Measurements from ENCODE around the gene CBX6. TPM values are rescaled to one million over a fixed set of nuclear protein-coding genes. Genes with fewer than 3 reads are reported as not detected.

Gene CBX6
- total and polyA plus RNA-seq, 9 of the 15 experiments (the other 6 are each of a cell fraction or from before 2014, with no cell fraction given) = 0.75 to 31.6 (median 8.0) TPM

GRCh38 chr22:38886333-38886732 is 14.3 kb upstream of the CBX6 start:
- Histone ChIP-seq H3K9me3 (replicated peaks; ENCODE audit: control insufficient read depth, insufficient read depth, low read depth, low read length) (no peaks in the 10 kb centered on the region), H3K79me2 (ENCODE audit: control insufficient read depth, insufficient read depth, low read length) (no peaks in the 10 kb centered on the region), H3K27ac (ENCODE audit: extremely low read depth, low read depth, low read length) (no peak overlapping the region), H3K9ac (ENCODE audit: insufficient read depth in 1 of 2, low read depth in 2 of 2, low read length in 2 of 2) (no peak overlapping the region), H3K4me2 (ENCODE audit: insufficient read depth, low read length) (no peak overlapping the region), H4K20me1 (replicated peaks; ENCODE audit: control insufficient read depth, insufficient read depth, low read length) (no peaks in the 10 kb centered on the region), H3K9me1 (ENCODE audit: control insufficient read depth, insufficient read depth, low read length) (no peaks in the 10 kb centered on the region), H3K36me3 (ENCODE audit: control insufficient read depth, insufficient read depth, low read length) (no peaks in the 10 kb centered on the region), H3K4me1 (replicated peaks in 1 of 2; ENCODE audit: control insufficient read depth in 2 of 2, insufficient read depth in 2 of 2, low read length in 2 of 2) (no peaks in the 10 kb centered on the region), H2AFZ (ENCODE audit: low read depth, low read length) (no peak overlapping the region), H3K4me3 (no peak overlapping the region), H3K27me3 (ENCODE audit: control insufficient read depth in 2 of 2, insufficient read depth in 2 of 2, low read length in 2 of 2) (peaks cover 4 to 28% of the 10 kb centered on the region in 2 experiments; a peak in 3 of 5 replicates)
- 0% methylated on average over 5 of the region's 5 CpGs for whole genome bisulfite sequencing (ENCODE audit: insufficient coverage, low coverage, missing lambda C conversion rate)
- FAIRE-seq = no peak
- in situ Hi-C loops (cut with MboI) = no loop called here
- CTCF ChIA-PET (ENCODE audit: low intra/inter-chr PET ratio) = no interaction called here
- intact Hi-C loops (cut with micrococcal nuclease) = no loop called here
- no TSS peak for BruUV-seq (replicated peaks)
- TF ChIP-seq PURB (CRISPR knock-in tag; IDR thresholded peaks at IDR 0.05; ENCODE audit: low read depth) (no peak), ZNF778 (CRISPR knock-in tag; IDR thresholded peaks at IDR 0.05) (no peak)
- peak in 1 of 4 experiments; percentile 2 for DNase-seq (ENCODE audit: extremely low read depth in 1 of 4, low spot score in 3 of 4)
- no peak for ATAC-seq
- POLR2A ChIA-PET = no interaction called here

- Histone ChIP-seq H3K27ac (ENCODE audit: extremely low read depth, low read depth, low read length) (no peak overlapping the region), H3K9ac (ENCODE audit: insufficient read depth in 1 of 2, low read depth in 2 of 2, low read length in 2 of 2) (no peak overlapping the region), H3K79me2 (ENCODE audit: control insufficient read depth, insufficient read depth, low read length) (no peaks in the 10 kb centered on the region), H3K9me3 (replicated peaks; ENCODE audit: control insufficient read depth, insufficient read depth, low read depth, low read length) (no peaks in the 10 kb centered on the region), H3K27me3 (ENCODE audit: control insufficient read depth in 2 of 2, insufficient read depth in 2 of 2, low read length in 2 of 2) (peaks cover 4 to 29% of the 10 kb centered on the region in 2 experiments; a peak in 3 of 5 replicates), H3K4me1 (replicated peaks in 1 of 2; ENCODE audit: control insufficient read depth in 2 of 2, insufficient read depth in 2 of 2, low read length in 2 of 2) (no peaks in the 10 kb centered on the region), H4K20me1 (replicated peaks; ENCODE audit: control insufficient read depth, insufficient read depth, low read length) (no peaks in the 10 kb centered on the region), H3K36me3 (ENCODE audit: control insufficient read depth, insufficient read depth, low read length) (no peaks in the 10 kb centered on the region), H3K4me2 (ENCODE audit: insufficient read depth, low read length) (no peak overlapping the region), H3K9me1 (ENCODE audit: control insufficient read depth, insufficient read depth, low read length) (no peaks in the 10 kb centered on the region), H2AFZ (ENCODE audit: low read depth, low read length) (no peak overlapping the region), H3K4me3 (no peak overlapping the region)
- in situ Hi-C loops (cut with MboI) = no loop called here
- BruUV-seq (replicated peaks) = no TSS peak
- intact Hi-C loops (cut with micrococcal nuclease) = no loop called here
- FAIRE-seq = no peak
- POLR2A ChIA-PET = interaction anchor here (0.5 to 1.0 kb wide), 5 partner anchors 38 to 816 kb away, joined by 3 to 4 read pairs (median 3); no protein-coding TSS in a partner anchor
- CTCF ChIA-PET (ENCODE audit: low intra/inter-chr PET ratio) = no interaction called here
- DNase-seq (ENCODE audit: extremely low read depth in 1 of 4, low spot score in 3 of 4) = peak in 1 of 4 experiments; percentile 2
- 0% methylated on average over 7 of the region's 9 CpGs for WGBS (ENCODE audit: insufficient coverage, low coverage, missing lambda C conversion rate)
- no peak for ATAC-seq
- TF ChIP-seq GTF2B (IDR thresholded peaks at IDR 0.05; ENCODE audit: extremely low read depth, insufficient read length) (no peak), RFX1 (IDR thresholded peaks at IDR 0.05) (no peak), ZNF512 (tag; IDR thresholded peaks at IDR 0.05) (peak; percentile 72), ZNF449 (CRISPR knock-in tag; IDR thresholded peaks at IDR 0.05) (no peak), KLF6 (CRISPR knock-in tag; IDR thresholded peaks at IDR 0.05; ENCODE audit: borderline replicate concordance) (no peak)
Observed at GRCh38 chr22:38882972-38883622, 11.1 kb upstream of the CBX6 start.

All from K562 (cell line).